ENCODE data around the gene MID1.
A peak's percentile ranks its signal among the peaks of the same experiment; 100 is the strongest.

Gene MID1

DNA sequence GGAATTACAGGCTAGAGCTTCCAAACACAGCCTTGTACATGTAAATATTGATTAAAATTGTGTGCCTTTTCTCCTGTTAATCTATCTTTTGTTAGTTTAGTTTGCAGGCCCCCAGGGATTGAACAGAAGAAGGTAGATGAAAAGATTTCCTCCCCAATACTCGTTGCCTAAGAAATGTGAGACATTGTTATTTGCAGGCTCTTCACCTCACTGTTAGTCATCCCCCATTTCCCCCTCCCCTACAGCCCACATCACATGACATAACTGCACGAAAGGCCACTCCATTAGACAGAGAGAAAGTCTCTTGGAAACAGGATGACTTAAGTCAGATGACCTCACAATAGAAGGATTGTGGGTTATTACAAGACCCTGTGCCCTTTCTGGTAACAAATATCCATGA lies 13.3 kb upstream of the MID1 start:
- H3K4me3 ChIP-seq (replicated peaks; ENCODE audit: low read depth, low read length), result no peak overlapping the region
- DNase-seq (ENCODE audit: low read depth), result peak; percentile 86
- TF ChIP-seq, protein P1, sequence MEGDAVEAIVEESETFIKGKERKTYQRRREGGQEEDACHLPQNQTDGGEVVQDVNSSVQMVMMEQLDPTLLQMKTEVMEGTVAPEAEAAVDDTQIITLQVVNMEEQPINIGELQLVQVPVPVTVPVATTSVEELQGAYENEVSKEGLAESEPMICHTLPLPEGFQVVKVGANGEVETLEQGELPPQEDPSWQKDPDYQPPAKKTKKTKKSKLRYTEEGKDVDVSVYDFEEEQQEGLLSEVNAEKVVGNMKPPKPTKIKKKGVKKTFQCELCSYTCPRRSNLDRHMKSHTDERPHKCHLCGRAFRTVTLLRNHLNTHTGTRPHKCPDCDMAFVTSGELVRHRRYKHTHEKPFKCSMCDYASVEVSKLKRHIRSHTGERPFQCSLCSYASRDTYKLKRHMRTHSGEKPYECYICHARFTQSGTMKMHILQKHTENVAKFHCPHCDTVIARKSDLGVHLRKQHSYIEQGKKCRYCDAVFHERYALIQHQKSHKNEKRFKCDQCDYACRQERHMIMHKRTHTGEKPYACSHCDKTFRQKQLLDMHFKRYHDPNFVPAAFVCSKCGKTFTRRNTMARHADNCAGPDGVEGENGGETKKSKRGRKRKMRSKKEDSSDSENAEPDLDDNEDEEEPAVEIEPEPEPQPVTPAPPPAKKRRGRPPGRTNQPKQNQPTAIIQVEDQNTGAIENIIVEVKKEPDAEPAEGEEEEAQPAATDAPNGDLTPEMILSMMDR (IDR thresholded peaks at IDR 0.05; ENCODE audit: low read length, missing control alignments), result no peak

DNA sequence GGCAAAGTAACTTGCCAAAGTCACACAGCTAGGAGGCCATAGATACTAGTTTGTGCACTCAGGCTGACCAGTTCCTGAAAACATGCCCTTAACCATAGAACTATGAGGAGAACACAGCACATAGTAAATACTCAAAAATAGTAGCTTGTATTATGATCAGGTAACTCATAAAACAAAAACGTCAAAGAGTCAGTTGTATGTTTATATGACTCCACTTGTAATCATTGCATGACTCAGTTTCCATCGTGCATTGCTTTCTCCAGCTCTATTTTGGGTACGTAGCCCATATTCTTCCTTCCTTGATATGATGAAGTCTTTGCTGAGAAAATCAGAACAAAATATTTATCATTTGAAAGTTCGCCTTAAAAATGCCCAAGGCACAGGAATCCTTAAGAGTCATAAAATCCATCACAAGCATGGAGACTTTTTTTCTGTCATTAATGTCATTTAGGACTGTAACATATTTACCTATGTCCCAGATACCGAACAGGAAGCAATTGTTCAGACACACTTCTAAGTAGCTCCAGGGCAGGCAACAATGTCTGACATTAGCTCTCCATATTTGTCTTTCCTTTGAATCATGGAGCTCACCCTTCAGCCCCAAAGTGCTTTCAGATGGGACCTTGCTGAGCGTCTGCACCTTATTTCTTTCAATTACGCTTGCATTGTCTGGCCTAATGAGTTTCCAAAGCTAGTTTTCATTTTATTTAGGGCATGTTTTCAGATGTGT lies 11.2 kb upstream of the MID1 start:
- DNase-seq (ENCODE audit: low read depth), result no peak
- no peak overlapping the region for H3K4me3 ChIP-seq (replicated peaks; ENCODE audit: low read depth, low read length)
- TF ChIP-seq, protein P1 (IDR thresholded peaks at IDR 0.05; ENCODE audit: low read length, missing control alignments), result no peak

DNA sequence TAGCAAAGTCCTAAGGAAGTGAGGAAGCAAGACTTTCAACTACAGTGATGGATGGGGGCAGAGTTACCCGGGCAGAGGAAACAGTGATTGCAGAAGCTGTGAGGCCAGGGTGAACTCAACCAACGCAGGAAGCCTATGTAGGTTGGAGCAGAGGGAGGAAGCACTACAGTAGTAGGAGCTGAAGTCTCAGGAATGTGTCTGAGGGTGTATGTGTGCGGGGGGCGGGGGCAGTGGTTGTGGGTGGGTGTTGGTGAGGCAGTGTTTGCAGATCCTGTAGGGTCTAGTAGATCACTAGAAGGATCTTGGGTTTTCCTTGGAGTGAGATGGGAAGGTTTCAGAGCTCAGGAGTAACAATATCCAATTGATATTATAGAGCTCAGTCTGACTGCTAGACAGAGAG lies 9.9 kb upstream of the MID1 start:
- DNase-seq (ENCODE audit: low read depth), result no peak
- no peak overlapping the region for H3K4me3 ChIP-seq (replicated peaks; ENCODE audit: low read depth, low read length)
- TF ChIP-seq, protein P1 (IDR thresholded peaks at IDR 0.05; ENCODE audit: low read length, missing control alignments), result no peak

DNA sequence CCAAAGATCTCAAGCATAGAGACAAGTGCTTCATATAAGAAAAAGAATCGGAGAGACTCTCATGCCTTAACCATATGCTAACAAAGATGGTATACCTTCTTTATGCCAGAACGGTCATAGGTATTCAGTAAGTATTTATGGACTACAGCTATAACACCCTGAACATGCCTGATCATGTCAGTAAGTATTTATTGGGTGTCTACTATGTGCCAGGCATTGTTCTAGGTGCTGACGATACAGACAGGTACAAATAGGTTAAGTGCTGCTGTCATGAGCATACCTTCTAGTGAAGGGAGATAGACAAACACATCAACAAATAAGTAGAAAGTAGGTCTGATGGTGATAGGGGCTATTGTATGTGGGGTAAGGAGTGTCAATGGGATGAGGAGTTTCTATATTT lies 9.5 kb upstream of the MID1 start:
- TF ChIP-seq, protein P1 (IDR thresholded peaks at IDR 0.05; ENCODE audit: low read length, missing control alignments), result no peak
- DNase-seq (ENCODE audit: low read depth), result no peak

DNA sequence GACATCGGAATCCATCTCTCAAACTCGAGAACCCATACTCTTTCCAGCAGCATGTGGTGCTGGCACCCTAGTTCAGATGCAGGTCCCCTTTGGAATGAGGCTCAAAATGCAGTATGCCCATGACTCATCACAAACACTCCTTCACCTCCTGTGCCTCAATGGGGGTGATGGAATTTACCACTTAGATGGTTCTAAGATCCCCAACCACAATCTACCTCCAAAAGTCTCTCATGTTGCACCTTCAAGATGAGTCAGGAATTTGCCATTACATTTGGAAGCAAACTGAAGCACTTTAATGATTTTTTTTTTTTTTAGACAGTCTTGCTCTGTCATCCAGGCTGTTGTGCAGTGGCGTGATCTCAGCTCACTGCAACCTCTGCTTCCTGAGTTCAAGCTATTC lies 8.5 kb upstream of the MID1 start:
- DNase-seq (ENCODE audit: low read depth), result no peak
- no peak overlapping the region for H3K4me3 ChIP-seq (replicated peaks; ENCODE audit: low read depth, low read length)
- TF ChIP-seq, protein P1 (IDR thresholded peaks at IDR 0.05; ENCODE audit: low read length, missing control alignments), result no peak

More for the DNA sequence above, 9.5 kb upstream of the MID1 start:
- H3K4me3 ChIP-seq (replicated peaks; ENCODE audit: low read depth, low read length), result no peak overlapping the region

DNA sequence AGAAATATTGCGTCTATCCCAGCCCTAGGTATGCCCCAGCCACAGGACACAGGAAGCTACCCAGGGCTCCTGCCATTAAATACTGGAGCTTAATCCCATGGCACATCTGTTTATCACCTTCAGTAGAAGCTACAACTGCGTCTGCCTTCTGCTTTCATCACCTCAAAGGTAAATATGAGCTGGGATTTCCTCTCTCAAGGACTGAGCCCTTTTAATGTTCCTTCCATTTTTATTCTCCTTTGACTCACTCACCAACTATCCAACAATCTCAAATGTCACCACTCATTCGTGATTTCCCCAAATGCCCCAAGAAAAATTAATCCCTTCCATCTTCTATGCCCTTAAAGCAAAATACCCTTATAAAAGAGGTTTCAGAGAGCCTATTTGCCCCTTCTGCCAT lies 1.8 kb upstream of the MID1 start:
- DNase-seq (ENCODE audit: low read depth), result no peak
- TF ChIP-seq, protein P1 (IDR thresholded peaks at IDR 0.05; ENCODE audit: low read length, missing control alignments), result no peak
- no peak overlapping the region for H3K4me3 ChIP-seq (replicated peaks; ENCODE audit: low read depth, low read length)

Measured in fibroblast of pulmonary artery (primary cell).